RWPE1 (cell line): ENCODE measurements around the gene ZDHHC20.

Source experiments
- CTCF ChIA-PET: fragments of 350-600 bp; sonication (Branson Sonifier 250); formaldehyde crosslinking; extraction: SDS; loops from one replicate; lab custom pipeline; 2021; lab: Yijun Ruan, JAX
- POLR2A ChIA-PET: fragments of 400-600 bp; formaldehyde crosslinking; extraction: SDS; loops from one replicate; lab custom pipeline; 2020; ENCODE audit warnings: antibody characterized with exemption; ENCODE audit not compliant: low non-redundant PET; lab: Yijun Ruan, JAX
- DNase-seq: peaks from one replicate; pipeline ENCODE4 v3.0.0; 2012; ENCODE audit warnings: low spot score
- H3K27ac ChIP-seq: fragments of 450-650 bp; 2 replicates; pipeline ENCODE4 v1.5.1; 2017
- CTCF ChIP-seq: fragments of 450-650 bp; conservative IDR thresholded peaks from 2 replicates; pipeline ENCODE4 v1.5.1; 2017; ENCODE audit warnings: low read depth, mild to moderate bottlenecking

The ZDHHC20 gene

GRCh38 chr13:21326155-21327031 is 132.7 kb downstream of the ZDHHC20 start:
- TF ChIP-seq CTCF, result no peak
- ChIA-PET POLR2A (no interaction called here), CTCF (interaction anchor here (0.6 kb wide), 1 partner anchor 266 kb away, joined by 3 read pairs; no protein-coding TSS in a partner anchor)
- peak; percentile 50 for DNase-seq
- no peak overlapping the region for H3K27ac ChIP-seq

- CTCF ChIA-PET, result no interaction called here
- no peak for DNase-seq
- no peak for TF ChIP-seq CTCF
- H3K27ac ChIP-seq, result no peak overlapping the region
- POLR2A ChIA-PET, result no interaction called here
These were observed 134.3 kb downstream of the ZDHHC20 start for GRCh38 chr13:21324803-21325202.

- H3K27ac ChIP-seq, result no peak overlapping the region
- POLR2A ChIA-PET, result no interaction called here
- no peak for TF ChIP-seq CTCF
These were observed 136.1 kb downstream of the ZDHHC20 start for GRCh38 chr13:21322988-21323387.

More at GRCh38 chr13:21322988-21323387, 136.1 kb downstream of the ZDHHC20 start:
- CTCF ChIA-PET, result no interaction called here
- no peak for DNase-seq
